Coronary artery (tissue), 2 donors: ENCODE results near the gene HAVCR1.
"Not testable (repeated sequence)": the region's sequence is repeated elsewhere in the genome, so short reads cannot be mapped to it uniquely, and the experiment has no call there.

ENCODE experiments used
- DNase-seq: peaks from one replicate; pipeline ENCODE4 v3.0.0-alpha.2; 2017; ENCODE audit warnings: low spot score
- H3K27ac ChIP-seq, 2 donors: fragments of 200-600 bp; sonication (generic); one replicate each; pipeline ENCODE4 v1.5.1; 2016 to 2019
- H3K4me3 ChIP-seq: fragments of 200-600 bp; sonication (generic); 2 replicates; pipeline ENCODE4 v1.5.1; 2016; ENCODE audit warnings: mild to moderate bottlenecking, moderate library complexity
- CTCF ChIP-seq: fragments of 200-600 bp; sonication (generic); IDR thresholded peaks from one replicate; pipeline ENCODE4 v1.5.1; 2019; ENCODE audit warnings: antibody characterized with exemption

Gene HAVCR1

GRCh38 chr5:157067005-157067404, 8.1 kb upstream of the HAVCR1 start:
- TF ChIP-seq CTCF: no peak
- DNase-seq: no peak
- Histone ChIP-seq H3K4me3 (no peak overlapping the region), H3K27ac (no peak overlapping the region)

DNA sequence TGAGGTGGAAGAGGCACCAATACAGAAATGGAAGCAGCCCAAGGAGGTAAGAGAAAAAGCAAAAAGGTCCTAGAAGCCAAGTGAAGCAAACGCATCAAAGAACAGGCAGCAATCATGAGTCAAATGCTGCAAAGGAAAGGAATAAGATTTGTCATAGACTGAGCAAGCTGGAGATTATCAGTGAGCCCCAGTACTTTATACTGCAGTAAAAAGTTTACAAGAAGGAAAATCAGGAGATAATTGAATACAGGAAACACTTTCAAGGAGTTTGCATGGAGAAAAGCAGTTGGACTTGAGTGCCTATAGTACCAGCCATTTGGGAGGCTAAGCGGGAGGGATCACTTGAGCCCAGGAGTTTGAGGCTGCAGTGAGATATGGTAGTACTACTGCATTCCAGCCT, 7.2 kb upstream of the HAVCR1 start:
- TF ChIP-seq CTCF: no peak
- H3K4me3 ChIP-seq: no peak overlapping the region
- H3K27ac ChIP-seq: no peak overlapping the region
- no peak for DNase-seq

GRCh38 chr5:157063776-157064430, 5.0 kb upstream of the HAVCR1 start:
- Histone ChIP-seq H3K4me3 (no peak overlapping the region), H3K27ac (no peak overlapping the region)
- no peak for DNase-seq
- TF ChIP-seq CTCF: no peak

DNA sequence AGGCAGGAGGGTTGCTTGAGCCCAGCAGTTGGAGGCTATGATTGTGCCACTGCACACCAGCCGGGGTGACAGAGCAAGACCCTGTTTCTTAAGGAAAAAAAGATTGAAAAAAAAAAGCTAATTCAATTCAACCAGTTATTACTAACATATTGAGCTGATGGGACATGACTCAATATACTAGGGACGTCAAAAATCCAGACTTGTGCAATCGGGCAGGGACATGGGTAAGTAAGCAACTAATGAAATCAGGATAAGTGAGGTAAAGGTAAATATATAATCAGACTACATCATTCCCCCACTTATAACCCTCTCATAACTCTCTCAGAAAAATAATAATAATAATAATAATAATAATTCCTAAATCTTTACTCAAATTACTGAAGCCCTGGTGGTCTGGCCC, 975 bp upstream of the HAVCR1 start:
- no peak overlapping the region for H3K27ac ChIP-seq
- no peak overlapping the region for H3K4me3 ChIP-seq
- TF ChIP-seq CTCF: no peak
- DNase-seq: no peak

DNA sequence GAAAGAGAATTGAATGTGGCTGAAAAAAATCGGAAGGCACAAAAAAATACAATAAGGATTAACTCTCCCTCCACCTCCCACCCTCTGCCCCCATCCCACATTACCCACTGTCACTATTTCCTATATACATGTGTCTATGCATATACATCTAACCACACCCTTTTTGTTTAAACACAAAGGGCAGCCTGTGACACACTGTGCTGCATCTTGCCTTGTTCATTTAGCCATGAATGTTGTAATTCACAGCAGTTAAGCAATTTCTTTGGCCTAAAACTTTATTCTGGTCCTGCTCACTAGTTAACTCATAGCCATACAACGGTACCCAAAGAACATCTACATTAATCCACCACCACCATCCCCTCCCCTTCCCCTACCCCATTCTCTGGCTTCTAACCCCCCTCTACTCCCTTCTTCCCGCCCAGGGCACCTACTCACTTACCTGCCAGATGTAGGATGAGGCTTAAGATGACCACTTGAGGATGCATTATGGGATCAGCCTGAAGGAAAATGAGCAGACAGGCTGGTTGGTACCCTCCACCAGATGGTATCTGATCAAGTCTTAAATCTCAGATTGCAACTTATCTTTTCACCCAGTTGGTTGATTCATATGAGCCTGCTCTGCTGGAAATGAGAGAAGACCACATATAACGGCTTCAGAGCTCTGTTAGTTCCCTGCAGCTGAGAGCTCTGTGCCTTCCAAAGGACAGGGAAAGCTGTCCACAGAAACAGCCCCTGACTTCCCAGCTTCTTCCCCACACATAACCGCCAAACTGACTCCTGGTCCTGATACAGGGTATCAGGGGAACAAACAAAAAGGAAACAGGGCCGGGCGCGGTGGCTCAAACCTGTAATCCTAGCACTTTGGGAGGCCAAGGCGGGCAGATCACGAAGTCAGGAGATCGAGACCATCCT, 1.2 kb downstream of the HAVCR1 start:
- DNase-seq: no peak
- Histone ChIP-seq H3K4me3 (no peak overlapping the region), H3K27ac (no peak overlapping the region)
- no peak for TF ChIP-seq CTCF

DNA sequence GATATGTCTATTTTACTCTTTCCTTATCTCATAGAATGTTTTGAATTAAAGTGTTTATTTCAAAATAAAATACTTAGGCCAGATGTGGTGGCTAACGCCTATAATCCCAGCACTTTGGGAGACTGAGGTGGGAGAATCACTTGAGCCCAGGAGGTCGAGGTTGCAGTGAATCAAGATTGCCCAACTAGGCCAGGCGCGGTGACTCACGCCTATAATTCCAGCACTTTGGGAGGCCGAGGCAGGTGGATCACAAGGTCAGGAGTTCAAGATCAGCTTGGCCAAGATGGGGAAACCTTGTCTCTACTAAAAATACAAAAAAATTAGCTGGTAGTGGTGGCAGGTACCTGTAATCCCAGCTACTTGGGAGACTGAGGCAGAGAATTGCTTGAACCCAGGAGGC, 2.1 kb downstream of the HAVCR1 start:
- not testable (repeated sequence) for DNase-seq, H3K27ac ChIP-seq, H3K4me3 ChIP-seq

GRCh38 chr5:157051604-157052245, 7.2 kb downstream of the HAVCR1 start:
- TF ChIP-seq CTCF: no peak
- no peak overlapping the region for H3K4me3 ChIP-seq
- no peak overlapping the region for H3K27ac ChIP-seq
- DNase-seq: no peak
